Heart right ventricle (tissue), 16 donors: ENCODE measurements around the gene KDELR3. TPM values are rescaled to one million over a fixed set of nuclear protein-coding genes. Genes with fewer than 3 reads are reported as not detected.

Source experiments
- ATAC-seq, 8 donors: fragments of 200-7000 bp; cut with Tn5 transposase; one replicate each; pipeline ENCODE4 v1.9.1; 2020; ENCODE audit warnings: mild to moderate bottlenecking in 8 of 8, moderate library complexity in 8 of 8, moderate number of reproducible peaks in 1 of 8
- DNase-seq, 2 donors: peaks; one replicate each; pipeline ENCODE4 v3.0.0-alpha.2; 2020
- H3K27ac ChIP-seq, 10 donors: fragments of 200-600 bp; sonication (generic) in 2 of 10; one replicate each; pipeline versions ENCODE4 v1.5.0 to v1.8.0; 2020 to 2022; ENCODE audit warnings: mild to moderate bottlenecking in 3 of 10
- H3K27me3 ChIP-seq, 7 donors: fragments of 200-600 bp; one replicate each; pipeline ENCODE4 v1.8.0; 2021 to 2022; ENCODE audit warnings: mild to moderate bottlenecking in 2 of 7
- H3K36me3 ChIP-seq, 9 donors: fragments of 200-600 bp; sonication (generic) in 1 of 9; one replicate each; pipeline versions ENCODE4 v1.5.0 to v1.8.0; 2020 to 2022; ENCODE audit warnings: mild to moderate bottlenecking in 2 of 9
- H3K4me1 ChIP-seq, 9 donors: fragments of 200-600 bp; sonication (generic) in 1 of 9; one replicate each; pipeline versions ENCODE4 v1.5.0 to v1.8.0; 2020 to 2022; ENCODE audit warnings: mild to moderate bottlenecking in 4 of 9
- H3K4me3 ChIP-seq, 10 donors: fragments of 200-600 bp; sonication (generic) in 2 of 10; one replicate each; pipeline versions ENCODE4 v1.5.0 to v1.8.0; 2020 to 2022; ENCODE audit warnings: mild to moderate bottlenecking in 7 of 10, moderate library complexity in 2 of 10
- H3K9me3 ChIP-seq, 11 donors: fragments of 200-600 bp in 10 of 11; sonication (generic) in 2 of 11; one replicate each; pipeline versions ENCODE4 v1.5.0 to v1.8.0; 2013 to 2022; ENCODE audit warnings: mild to moderate bottlenecking in 2 of 11, control low read depth in 1 of 11, moderate library complexity in 1 of 11
- CTCF ChIP-seq, 9 donors: fragments of 200-600 bp; sonication (generic) in 2 of 9; IDR thresholded peaks; one replicate each; pipeline versions ENCODE4 v1.5.0 to v1.8.0; 2021 to 2022; ENCODE audit warnings: antibody characterized with exemption in 9 of 9, mild to moderate bottlenecking in 5 of 9, moderate library complexity in 1 of 9
- WGBS, 2 donors: extraction: QIAGEN DNeasy Blood & Tissue Kit; methylation state at CpG; one replicate each; pipeline ENCODE4 v1.1.7; 2013; ENCODE audit warnings: inconsistent platforms in 1 of 2; 5-methylcytosine and 5-hydroxymethylcytosine counted together
- intact Hi-C, 10 donors: fragments of 100-400 bp; cut with DNase I; formaldehyde crosslinking; loops; one replicate each; pipeline versions ENCODE4 v1.11.1 to v1.14.2; 2022
- polyA plus RNA-seq, 2 donors: library from polyadenylated mRNA; stranded (reverse); fragments of 200-250 nt; gene quantifications; one replicate each; pipeline ENCODE4 v1.2.3, GENCODE V29; 2013
- total RNA-seq, 10 donors: library from RNA; stranded (reverse); fragmentation: NEBNext Ultra II Directional in 3 of 10; extraction: Animal tissue kit (Norgen Biotek cat#: 25700) in 3 of 10; gene quantifications; one replicate each; pipeline versions ENCODE4 v1.2.1 to v1.2.4, GENCODE V29; 2021 to 2023
- donor health status: Arrhythmogenic right ventricular cardiomyopathy.
- donor health status: ischemic (EF 13 %, LVEDD 7.1; RV severe dilation, severe dysfunction).
- donor health status: healthy with polysubstance abuse.
- donor health status: DM: no; HTN: yes; CAD: no.
- donor health status: DM: no; HTN: no; CAD: no.
- donor health status: ischemic (EF 25% LVEDD 6.9; RV normal size, moderate dysfunction).
- donor health status: ischemic (EF 25% LVEDD 5.7; RV mildly dilated, moderate dysfunction).
- donor health status: healthy.
- donor health status: DM: yes; HTN: yes; CAD: no.
- donor health status: Ischemic cardiomyopathy.
- donor health status: ischemic (EF 35%, LVEDD 5.7; RV mildly dilated, moderate dysfunction).
- donor health status: nonischemic (EF 11% LVEDD 7.7; RV severe dilation, severe dysfunction).
- donor health status: DM: yes; HTN: yes; CAD: no.
- donor health status: PGD.
- donor health status: ischemic (EF 29% LVEDD 5.4; RV normal size, mild dysfunction).
- donor health status: nonischemic (EF 23%, LVEDD 6.1; RV moderate dilation, normal function).

Gene KDELR3
- total and polyA plus RNA-seq, 12 donors, result 3.4 to 12.9 (median 9.0) TPM

DNA sequence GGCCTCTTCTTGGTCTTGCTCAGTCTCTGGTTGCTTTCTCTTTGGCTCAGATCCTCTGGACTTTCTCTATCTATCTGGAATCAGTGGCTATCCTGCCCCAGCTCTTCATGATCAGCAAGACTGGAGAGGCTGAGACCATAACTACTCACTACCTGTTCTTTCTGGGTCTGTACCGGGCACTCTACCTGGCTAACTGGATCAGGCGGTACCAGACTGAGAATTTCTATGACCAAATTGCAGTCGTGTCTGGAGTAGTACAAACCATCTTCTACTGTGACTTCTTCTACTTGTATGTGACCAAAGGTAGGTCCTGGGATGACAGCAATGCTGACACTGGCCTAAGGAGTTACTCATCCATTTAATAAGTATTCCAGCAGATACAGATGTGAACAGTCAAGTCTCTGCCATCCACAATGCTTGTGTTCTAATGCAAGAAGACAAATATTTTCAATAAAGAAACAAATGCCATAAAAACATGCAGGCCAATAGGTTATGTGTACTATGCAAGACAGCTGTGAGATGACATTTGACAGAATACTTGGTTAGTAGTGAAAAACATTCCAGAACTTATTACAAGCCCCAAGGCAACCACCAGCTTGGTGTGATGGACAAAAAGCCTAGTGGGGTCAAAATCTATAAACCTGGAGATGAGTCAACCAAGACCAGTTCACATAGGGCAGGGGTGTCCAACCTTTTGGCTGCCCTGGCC is 13.4 kb downstream of the KDELR3 start:
- Histone ChIP-seq H3K4me3 (no peak overlapping the region), H3K27me3 (no peaks in the 10 kb centered on the region), H3K9me3 (no peaks in the 10 kb centered on the region), H3K36me3 (peaks cover 5 to 91% (median 62%) of the 10 kb centered on the region in 9 donors), H3K27ac (peak overlapping the region in 1 of 10 donors; percentile 9), H3K4me1 (peaks cover 0 to 14% (median 0%) of the 10 kb centered on the region in 9 donors)
- ATAC-seq (peak in 2 of 8 donors; percentile 11 to 14), DNase-seq (no peak)
- WGBS, 2 donors, result 90 to 91% methylated on average over 3 of the region's 3 CpGs
- intact Hi-C loops, result no loop called here
- no peak for TF ChIP-seq CTCF (IDR thresholded peaks at IDR 0.05)

DNA sequence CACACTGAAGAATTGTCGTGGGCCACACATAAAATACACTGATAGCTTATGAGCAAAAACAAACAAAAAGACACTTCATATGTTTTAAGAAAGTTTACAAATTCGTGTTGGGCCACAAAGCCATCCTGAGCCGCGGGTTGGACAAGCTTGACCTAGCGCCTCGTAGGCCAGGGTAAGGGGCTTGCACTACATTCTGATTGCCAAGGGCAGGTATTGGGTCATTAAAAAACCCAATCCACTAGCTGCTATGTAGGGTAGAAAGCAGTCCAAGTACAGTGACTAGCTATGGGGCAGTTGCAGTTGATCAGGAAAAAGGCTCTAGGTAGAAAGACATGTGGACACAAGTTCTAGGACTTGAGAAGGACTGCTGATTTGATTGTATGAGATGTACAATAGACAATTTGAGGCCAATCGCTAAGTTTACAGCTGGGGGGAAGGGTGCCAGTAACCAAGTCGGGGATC is 14.0 kb downstream of the KDELR3 start:
- ATAC-seq (peak in 2 of 8 donors; percentile 9 to 11), DNase-seq (no peak)
- whole genome bisulfite sequencing, 2 donors, result 93 to 94% methylated on average over 8 of the region's 8 CpGs
- Histone ChIP-seq H3K27ac (no peak overlapping the region), H3K4me3 (no peak overlapping the region), H3K27me3 (no peaks in the 10 kb centered on the region), H3K9me3 (no peaks in the 10 kb centered on the region), H3K36me3 (peaks cover 6 to 93% (median 67%) of the 10 kb centered on the region in 9 donors), H3K4me1 (peaks cover 0 to 20% (median 0%) of the 10 kb centered on the region in 9 donors)
- TF ChIP-seq CTCF (IDR thresholded peaks at IDR 0.05), result no peak
- intact Hi-C loops, result no loop called here

DNA sequence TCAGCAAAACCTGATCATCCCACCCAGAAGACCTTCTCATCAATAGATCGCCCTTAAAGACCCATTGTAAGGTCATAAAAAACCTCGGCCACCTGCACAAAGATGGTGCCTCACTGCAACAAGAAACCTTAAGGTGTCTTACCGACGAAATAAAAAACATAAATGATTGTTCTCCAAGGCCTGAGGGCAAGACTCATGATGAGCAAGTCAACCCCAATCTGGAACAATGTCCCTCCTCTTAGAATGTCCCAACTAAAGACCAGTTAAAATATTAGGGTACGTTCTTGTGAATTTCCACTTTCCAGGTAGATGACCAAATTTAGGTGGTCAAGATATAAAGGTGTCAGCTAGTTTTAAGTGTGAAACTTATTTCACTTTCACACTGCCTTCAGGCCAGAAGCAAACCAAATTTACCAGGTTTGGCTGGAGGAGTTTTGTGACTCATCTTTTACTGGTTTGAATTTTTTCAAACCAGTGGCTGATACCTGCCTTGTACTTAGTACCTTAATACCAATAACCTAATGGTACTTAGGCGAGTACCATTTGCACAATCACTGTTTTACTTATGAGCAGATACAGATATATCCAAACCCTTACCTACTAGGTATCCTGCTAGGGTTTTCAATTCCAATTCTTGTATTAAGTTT is 14.9 kb downstream of the KDELR3 start:
- H3K27ac ChIP-seq, result no peak overlapping the region
- TF ChIP-seq CTCF (IDR thresholded peaks at IDR 0.05), result no peak
- H3K9me3 ChIP-seq, result no peaks in the 10 kb centered on the region
- H3K4me1 ChIP-seq, result peaks cover 0 to 26% (median 0%) of the 10 kb centered on the region in 9 donors
- H3K27me3 ChIP-seq, result no peaks in the 10 kb centered on the region
- WGBS, 2 donors, result 97 to 99% methylated on average over 6 of the region's 6 CpGs
- ATAC-seq (no peak), DNase-seq (no peak)
- no peak overlapping the region for H3K4me3 ChIP-seq
- H3K36me3 ChIP-seq, result peaks cover 6 to 93% (median 76%) of the 10 kb centered on the region in 9 donors
- intact Hi-C loops, result no loop called here

DNA sequence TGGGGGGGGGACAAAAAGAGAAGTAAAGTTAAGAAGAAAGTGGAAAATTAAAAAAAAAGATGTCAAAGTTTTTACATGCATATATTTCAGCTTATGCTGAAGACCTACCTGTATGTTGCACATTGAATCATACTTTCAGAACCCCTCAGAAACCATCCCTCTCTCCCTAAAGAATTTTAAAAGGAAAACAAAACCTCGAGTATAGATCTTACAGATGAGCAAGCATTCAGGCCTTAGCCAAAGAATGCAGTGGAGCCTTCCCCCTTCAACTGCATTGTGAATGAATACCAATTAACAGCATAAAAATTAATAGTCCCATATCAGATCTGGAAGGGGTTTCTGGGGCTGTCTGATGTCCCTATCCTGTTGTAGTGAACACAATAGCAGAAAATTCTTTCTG is 16.3 kb downstream of the KDELR3 start:
- intact Hi-C loops, result no loop called here
- no peak for TF ChIP-seq CTCF (IDR thresholded peaks at IDR 0.05)
- H3K27ac ChIP-seq, result no peak overlapping the region
- ATAC-seq (no peak), DNase-seq (no peak)
- 72 to 73% methylated on average over 1 of the region's 1 CpG for WGBS, 2 donors
- no peaks in the 10 kb centered on the region for H3K27me3 ChIP-seq
- H3K4me1 ChIP-seq, result peaks cover 0 to 31% (median 0%) of the 10 kb centered on the region in 9 donors
- H3K36me3 ChIP-seq, result peaks cover 6 to 100% (median 91%) of the 10 kb centered on the region in 9 donors
- H3K9me3 ChIP-seq, result no peaks in the 10 kb centered on the region
- H3K4me3 ChIP-seq, result no peak overlapping the region
